PC-9 (cell line): ENCODE measurements around the gene SSH3. TPM values are rescaled to one million over a fixed set of nuclear protein-coding genes. Genes with fewer than 3 reads are reported as not detected.

ENCODE experiments used
- BruUV-seq: library from RNA; stranded (reverse); fragments of 400-500 nt; replicated peaks from 2 replicates; lab custom pipeline; 2021; lab: Mats Ljungman, UMichigan
- CTCF ChIA-PET: fragments of 300-600 bp; sonication (Branson Sonifier 250); formaldehyde crosslinking; loops from one replicate; lab custom pipeline; 2022; ENCODE audit warnings: antibody characterized with exemption; lab: Charles Lee
- POLR2A ChIA-PET: fragments of 300-600 bp; sonication (Branson Sonifier 250); formaldehyde crosslinking; loops from one replicate; lab custom pipeline; 2022; ENCODE audit warnings: antibody characterized with exemption; ENCODE audit not compliant: unreplicated experiment; lab: Charles Lee
- DNase-seq, 2 experiments: peaks; one replicate each; pipeline versions ENCODE4 v3.0.0 to v3.0.0-alpha.2; 2015 to 2022; ENCODE audit warnings: mixed read lengths in 1 of 2
- H2AFZ ChIP-seq: fragments of 200-600 bp; sonication (generic); 2 replicates; pipeline ENCODE4 v1.8.1; 2017; ENCODE audit warnings: antibody characterized with exemption
- H3F3A ChIP-seq: fragments of 200-600 bp; sonication (generic); 2 replicates; pipeline ENCODE4 v1.8.1; 2017; ENCODE audit warnings: antibody characterized with exemption, mild to moderate bottlenecking, low read depth; ENCODE audit not compliant: insufficient read depth
- H3K27ac ChIP-seq: fragments of 200-600 bp; sonication (generic); 2 replicates; pipeline ENCODE4 v1.6.1; 2016; ENCODE audit warnings: mixed run types
- H3K27me3 ChIP-seq: fragments of 200-600 bp; sonication (generic); 2 replicates; pipeline ENCODE4 v1.6.1; 2016; ENCODE audit warnings: low read depth, mixed run types; ENCODE audit not compliant: insufficient read depth
- H3K36me3 ChIP-seq: fragments of 200-600 bp; sonication (generic); 2 replicates; pipeline ENCODE4 v1.6.1; 2016; ENCODE audit warnings: low read depth, mixed run types
- H3K4me1 ChIP-seq: fragments of 200-600 bp; sonication (generic); replicated peaks from 2 replicates; pipeline ENCODE4 v1.6.1; 2016; ENCODE audit warnings: mixed run types; ENCODE audit not compliant: insufficient read depth
- H3K4me2 ChIP-seq: fragments of 200-600 bp; sonication (generic); 2 replicates; pipeline ENCODE4 v1.6.1; 2017; ENCODE audit warnings: mixed run types
- H3K4me3 ChIP-seq: fragments of 200-600 bp; sonication (generic); 2 replicates; pipeline ENCODE4 v1.6.1; 2016; ENCODE audit warnings: mixed run types
- H3K79me2 ChIP-seq: fragments of 200-600 bp; sonication (generic); 2 replicates; pipeline ENCODE4 v1.6.1; 2017; ENCODE audit warnings: low read depth, mixed run types
- H3K9me2 ChIP-seq: fragments of 200-600 bp; sonication (generic); 2 replicates; pipeline ENCODE4 v1.8.1; 2017; ENCODE audit warnings: mild to moderate bottlenecking; ENCODE audit not compliant: insufficient read depth
- H3K9me3 ChIP-seq: fragments of 200-600 bp; sonication (generic); 2 replicates; pipeline ENCODE4 v1.8.1; 2016; ENCODE audit warnings: low read depth; ENCODE audit not compliant: insufficient read depth
- H4K20me1 ChIP-seq: fragments of 200-600 bp; sonication (generic); 2 replicates; pipeline ENCODE4 v1.8.1; 2017; ENCODE audit not compliant: insufficient read depth
- EZH2 ChIP-seq: fragments of 200-600 bp; sonication (generic); IDR thresholded peaks from 2 replicates; pipeline ENCODE4 v1.8.0; 2017; ENCODE audit warnings: antibody characterized with exemption, low read depth
- intact Hi-C: fragments of 100-400 bp; cut with micrococcal nuclease; formaldehyde crosslinking; loops from one replicate; pipeline ENCODE4 v1.10.0; 2022; ENCODE audit not compliant: unreplicated experiment
- total RNA-seq: library from RNA; stranded (reverse); gene quantifications from 2 replicates; pipeline ENCODE4 v1.2.3, GENCODE V29; 2021
- TF ChIP-seq, protein P1 (sequence below): fragments of 200-600 bp; sonication (generic); conservative IDR thresholded peaks from 2 replicates; pipeline ENCODE4 v1.6.1; 2017; ENCODE audit warnings: mixed run types, antibody characterized with exemption, mild to moderate bottlenecking, moderate library complexity

Gene SSH3
- total RNA-seq, 1 experiment from 2014 or later, result 124 TPM

- Histone ChIP-seq H3K79me2 (peaks cover 30% of the 10 kb centered on the region), H4K20me1 (no peaks in the 10 kb centered on the region), H2AFZ (peak overlapping the region; percentile 89), H3K36me3 (peaks cover 14% of the 10 kb centered on the region; the same call in 1 of the 2 replicates), H3K9me2 (no peaks in the 10 kb centered on the region), H3K4me1 (peaks cover 47% of the 10 kb centered on the region), H3K27ac (peak overlapping the region; percentile 83), H3K4me3 (peak overlapping the region; percentile 98), H3K4me2 (peak overlapping the region; percentile 84), H3K27me3 (no peaks in the 10 kb centered on the region), H3K9me3 (no peaks in the 10 kb centered on the region), H3F3A (peaks cover 50% of the 10 kb centered on the region)
- DNase-seq, result peak; percentile 79 to 92
- CTCF ChIA-PET, result interaction anchor here (0.5 to 0.7 kb wide), 2 partner anchors 22 to 93 kb away, joined by 3 read pairs; no protein-coding TSS in a partner anchor
- intact Hi-C loops, result loop anchor here (1.0 to 2.0 kb wide), 3 partner anchors 14 to 29 kb away; partner anchors contain the start of gene SSH3
- POLR2A ChIA-PET, result interaction anchor here (0.5 to 1.0 kb wide), 12 partner anchors 13 to 286 kb away, joined by 3 to 10 read pairs (median 4); partner anchors contain the start of gene SSH3
- BruUV-seq, result TSS peak; percentile 4
- TF ChIP-seq, protein P1, sequence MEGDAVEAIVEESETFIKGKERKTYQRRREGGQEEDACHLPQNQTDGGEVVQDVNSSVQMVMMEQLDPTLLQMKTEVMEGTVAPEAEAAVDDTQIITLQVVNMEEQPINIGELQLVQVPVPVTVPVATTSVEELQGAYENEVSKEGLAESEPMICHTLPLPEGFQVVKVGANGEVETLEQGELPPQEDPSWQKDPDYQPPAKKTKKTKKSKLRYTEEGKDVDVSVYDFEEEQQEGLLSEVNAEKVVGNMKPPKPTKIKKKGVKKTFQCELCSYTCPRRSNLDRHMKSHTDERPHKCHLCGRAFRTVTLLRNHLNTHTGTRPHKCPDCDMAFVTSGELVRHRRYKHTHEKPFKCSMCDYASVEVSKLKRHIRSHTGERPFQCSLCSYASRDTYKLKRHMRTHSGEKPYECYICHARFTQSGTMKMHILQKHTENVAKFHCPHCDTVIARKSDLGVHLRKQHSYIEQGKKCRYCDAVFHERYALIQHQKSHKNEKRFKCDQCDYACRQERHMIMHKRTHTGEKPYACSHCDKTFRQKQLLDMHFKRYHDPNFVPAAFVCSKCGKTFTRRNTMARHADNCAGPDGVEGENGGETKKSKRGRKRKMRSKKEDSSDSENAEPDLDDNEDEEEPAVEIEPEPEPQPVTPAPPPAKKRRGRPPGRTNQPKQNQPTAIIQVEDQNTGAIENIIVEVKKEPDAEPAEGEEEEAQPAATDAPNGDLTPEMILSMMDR, result no peak; the same call in 1 of the 2 replicates
- no peak for TF ChIP-seq EZH2
Measured at GRCh38 chr11:67288452-67289225, 14.7 kb upstream of the SSH3 start.

GRCh38 chr11:67289226-67289650 lies 14.1 kb upstream of the SSH3 start, which contains the start of gene ANKRD13D:
Gene ANKRD13D, plus strand, starts transcription at chr11:67289303. Its CDS starts 158 bp downstream, at chr11:67289461.
- no peaks in the 10 kb centered on the region for H4K20me1 ChIP-seq
- no peaks in the 10 kb centered on the region for H3K9me2 ChIP-seq
- H2AFZ ChIP-seq, result peak within 1 kb of the TSS; percentile 89
- peak within 1 kb of the TSS; percentile 98 for H3K4me3 ChIP-seq
- H3F3A ChIP-seq, result peaks cover 56% of the 10 kb centered on the region
- peaks cover 53% of the 10 kb centered on the region for H3K4me1 ChIP-seq
- POLR2A ChIA-PET, result interaction anchor here (0.5 to 0.6 kb wide), 6 partner anchors 13 to 287 kb away, joined by 3 to 6 read pairs (median 4); no protein-coding TSS in a partner anchor
- intact Hi-C loops, result loop anchor here (2.0 kb wide), 2 partner anchors 14 to 24 kb away; partner anchors contain the start of gene SSH3
- peak within 1 kb of the TSS; percentile 98 for H3K4me2 ChIP-seq
- no peaks in the 10 kb centered on the region for H3K27me3 ChIP-seq
- CTCF ChIA-PET, result no interaction called here
- BruUV-seq, result no TSS peak
- H3K27ac ChIP-seq, result peak within 1 kb of the TSS; percentile 83
- TF ChIP-seq, protein P1, result no peak
- DNase-seq, result peak in 1 of 2 experiments; percentile 47
- H3K36me3 ChIP-seq, result peaks cover 20% of the 10 kb centered on the region
- H3K9me3 ChIP-seq, result no peaks in the 10 kb centered on the region
- H3K79me2 ChIP-seq, result peaks cover 36% of the 10 kb centered on the region

- intact Hi-C loops, result loop anchor here (2.0 kb wide), 2 partner anchors 13 to 23 kb away; partner anchors contain the start of gene SSH3
- no TSS peak for BruUV-seq
- H3K4me1 ChIP-seq, result peaks cover 54% of the 10 kb centered on the region
- TF ChIP-seq, protein P1, result no peak
- no peak for TF ChIP-seq EZH2
- peaks cover 26% of the 10 kb centered on the region for H3K36me3 ChIP-seq
- H3K4me3 ChIP-seq, result peak overlapping the region; percentile 81
- peak overlapping the region; percentile 98 for H3K4me2 ChIP-seq
- 0 out of 2 replicates have a peak overlapping the region, but pooled peaks have one; percentile 4 for H3K27ac ChIP-seq
- H3K79me2 ChIP-seq, result peaks cover 42% of the 10 kb centered on the region
- no peaks in the 10 kb centered on the region for H3K9me2 ChIP-seq
- ChIA-PET POLR2A (no interaction called here), CTCF (interaction anchor here (0.7 kb wide), 1 partner anchor 13 kb away, joined by 10 read pairs; no protein-coding TSS in a partner anchor)
- no peaks in the 10 kb centered on the region; the same call in 1 of the 2 replicates for H3K9me3 ChIP-seq
- no peaks in the 10 kb centered on the region for H3K27me3 ChIP-seq
- H3F3A ChIP-seq, result peaks cover 61% of the 10 kb centered on the region
- H4K20me1 ChIP-seq, result no peaks in the 10 kb centered on the region
- H2AFZ ChIP-seq, result peak overlapping the region; percentile 65
- DNase-seq, result no peak
Measured at GRCh38 chr11:67289651-67290479, 13.5 kb upstream of the SSH3 start.
